T-cell (primary cell): ENCODE results near the gene ANAPC5. TPM values are rescaled to one million over a fixed set of nuclear protein-coding genes. Genes with fewer than 3 reads are reported as not detected.

ENCODE experiments used
- ATAC-seq, 4 experiments: fragments of 200-7000 bp in 3 of 4; fragments of 150-1000 bp in 1 of 4; cut with Tn5 transposase; replicated peaks in 1 of 4; 1 replicate in 3 of 4; 2 replicates in 1 of 4; pipeline ENCODE4 v1.10.0; 2021; ENCODE audit warnings: moderate library complexity in 3 of 4, mild to moderate bottlenecking in 2 of 4, moderate number of reproducible peaks in 1 of 4
- CTCF ChIA-PET, 2 donors: fragments of 300-600 bp; sonication (Branson Sonifier 250); formaldehyde crosslinking; loops; one replicate each; lab custom pipeline; 2022; ENCODE audit warnings: antibody characterized with exemption in 2 of 2; lab: Charles Lee
- POLR2A ChIA-PET, 2 donors: fragments of 300-600 bp; sonication (Branson Sonifier 250); formaldehyde crosslinking; loops; one replicate each; lab custom pipeline; 2022; ENCODE audit warnings: antibody characterized with exemption in 2 of 2; lab: Charles Lee
- DNase-seq, 35 experiments: peaks; one replicate each; pipeline versions ENCODE4 v3.0.0 to v3.0.0-alpha.2; 2013 to 2023
- H3K27ac ChIP-seq: one replicate; pipeline ENCODE4 v1.5.1; 2013; ENCODE audit warnings: low read length
- H3K27me3 ChIP-seq, 2 experiments: replicated peaks in 1 of 2; 1 replicate in 1 of 2; 2 replicates in 1 of 2; pipeline versions ENCODE4 v1.6.1 to v1.7.0; 2013; ENCODE audit warnings: low read length in 1 of 2, mixed read lengths in 1 of 2; ENCODE audit not compliant: control insufficient read depth in 2 of 2, insufficient read depth in 2 of 2; ENCODE audit errors: extremely low read depth in 1 of 2
- H3K36me3 ChIP-seq, 2 donors: 1 replicate in 1 of 2; 2 replicates in 1 of 2; pipeline versions ENCODE4 v1.6.1 to v1.7.0; 2013; ENCODE audit warnings: low read length in 1 of 2; ENCODE audit not compliant: control insufficient read depth in 2 of 2, insufficient read depth in 1 of 2; ENCODE audit errors: extremely low read depth in 1 of 2
- H3K4me1 ChIP-seq, 2 experiments: 1 replicate in 1 of 2; 2 replicates in 1 of 2; pipeline versions ENCODE4 v1.6.1 to v1.7.0; 2013; ENCODE audit warnings: low read length in 2 of 2, mixed read lengths in 1 of 2; ENCODE audit not compliant: insufficient read depth in 2 of 2, control insufficient read depth in 1 of 2; ENCODE audit errors: extremely low read depth in 1 of 2
- H3K4me3 ChIP-seq, 2 donors: 1 replicate in 1 of 2; 2 replicates in 1 of 2; pipeline versions ENCODE4 v1.5.1 to v1.7.0; 2013; ENCODE audit warnings: mild to moderate bottlenecking in 2 of 2, low read length in 1 of 2, moderate library complexity in 1 of 2; ENCODE audit not compliant: control insufficient read depth in 1 of 2; ENCODE audit errors: extremely low read depth in 1 of 2
- H3K9me3 ChIP-seq: 2 replicates; pipeline ENCODE4 v1.7.0; 2013
- H3K27ac Mint-ChIP-seq, 2 donors: one replicate each; pipeline ENCODE4 v1.8.0; 2020 to 2021; ENCODE audit warnings: mild to moderate bottlenecking in 2 of 2, mixed read lengths in 2 of 2
- H3K27me3 Mint-ChIP-seq, 2 donors: one replicate each; pipeline ENCODE4 v1.8.0; 2021 to 2022; ENCODE audit warnings: mixed read lengths in 2 of 2
- H3K36me3 Mint-ChIP-seq: one replicate; pipeline ENCODE4 v1.8.0; 2021; ENCODE audit warnings: mixed read lengths
- H3K4me1 Mint-ChIP-seq, 3 donors: one replicate each; pipeline ENCODE4 v1.8.0; 2020 to 2022; ENCODE audit warnings: mixed read lengths in 3 of 3, mild to moderate bottlenecking in 1 of 3
- H3K4me3 Mint-ChIP-seq, 3 donors: one replicate each; pipeline ENCODE4 v1.8.0; 2020 to 2022; ENCODE audit warnings: mild to moderate bottlenecking in 3 of 3, mixed read lengths in 3 of 3, moderate library complexity in 3 of 3
- H3K9me3 Mint-ChIP-seq, 3 donors: one replicate each; pipeline ENCODE4 v1.8.0; 2020 to 2022; ENCODE audit warnings: mixed read lengths in 3 of 3
- WGBS: methylation state at CpG from one replicate; pipeline ENCODE4 v1.1.5; 2013; ENCODE audit warnings: missing lambda C conversion rate; ENCODE audit not compliant: insufficient coverage; 5-methylcytosine and 5-hydroxymethylcytosine counted together
- total RNA-seq, 35 experiments: library from RNA in 6 of 35; stranded (reverse) in 6 of 35; fragments of 120-200 nt in 1 of 35; gene quantifications; one replicate each; pipeline versions ENCODE4 v1.2.1 to v1.2.4 and lab custom pipeline; 2013 to 2026

Gene ANAPC5
- total RNA-seq, 5 donors from 2014 or later (not counting 1 experiment from before 2014, with no cell fraction given), result 121 to 134 (median 126) TPM

DNA sequence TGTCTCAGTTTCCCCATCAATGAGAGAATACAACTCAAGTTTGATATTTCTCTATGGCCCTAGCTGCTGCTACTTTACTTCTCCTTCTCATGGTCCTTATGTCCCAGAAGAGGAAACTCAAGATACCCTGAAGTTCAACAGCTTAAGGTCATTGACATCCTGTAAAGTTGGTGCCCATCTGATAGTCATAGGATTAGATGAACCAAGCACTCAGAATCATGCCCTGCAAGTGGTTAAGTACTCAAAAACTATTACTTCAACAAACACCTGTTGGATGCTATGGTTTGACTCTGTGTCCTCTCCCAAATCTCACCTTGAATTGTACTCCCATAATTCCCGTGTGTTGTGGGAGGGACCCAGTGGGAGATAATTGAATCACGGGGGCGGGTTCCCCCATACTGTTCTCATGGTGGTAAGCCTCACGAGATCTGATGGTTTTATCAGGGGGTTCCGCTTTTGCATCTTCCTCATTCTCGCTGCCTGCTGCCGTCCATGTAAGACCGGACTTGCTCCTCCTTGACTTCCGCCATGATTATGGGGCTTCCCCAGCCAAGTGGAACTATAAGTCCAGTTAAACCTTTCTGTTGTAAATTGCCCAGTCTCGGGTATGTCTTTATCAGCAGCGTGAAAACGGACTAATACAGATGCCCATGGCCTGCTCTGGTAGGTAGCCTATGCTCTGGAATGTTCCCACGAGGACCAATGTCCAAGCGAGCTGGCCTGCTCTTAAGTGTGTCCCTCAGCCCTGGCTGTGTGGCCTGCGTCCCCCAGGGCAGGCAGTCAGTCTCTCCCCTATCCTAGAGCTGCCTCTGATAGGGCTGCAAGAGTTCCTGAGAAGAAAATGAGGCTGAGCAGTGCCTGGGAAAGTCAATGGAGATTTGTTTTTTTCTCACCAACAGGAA lies 73.8 kb downstream of the ANAPC5 start:
- H3K27ac Mint-ChIP-seq, result no peak overlapping the region
- Histone ChIP-seq H3K9me3 (no peaks in the 10 kb centered on the region), H3K4me3 (no peak overlapping the region), H3K27me3 (no peaks in the 10 kb centered on the region), H3K4me1 (no peaks in the 10 kb centered on the region), H3K27ac (no peak overlapping the region), H3K36me3 (peaks cover 5 to 6% of the 10 kb centered on the region in 2 donors)
- ChIA-PET CTCF (no interaction called here), POLR2A (no interaction called here)
- peaks cover 19% of the 10 kb centered on the region for H3K36me3 Mint-ChIP-seq
- ATAC-seq, result no peak
- H3K4me3 Mint-ChIP-seq, result no peak overlapping the region
- no peaks in the 10 kb centered on the region for H3K4me1 Mint-ChIP-seq
- peak in 1 of 35 experiments; percentile 32 for DNase-seq
- no peaks in the 10 kb centered on the region for H3K9me3 Mint-ChIP-seq
- H3K27me3 Mint-ChIP-seq, result no peaks in the 10 kb centered on the region
- 96% methylated on average over 11 of the region's 15 CpGs for WGBS

- Mint-ChIP-seq H3K27ac (no peak overlapping the region), H3K4me3 (no peak overlapping the region), H3K27me3 (no peaks in the 10 kb centered on the region), H3K36me3 (peaks cover 24% of the 10 kb centered on the region), H3K4me1 (no peaks in the 10 kb centered on the region), H3K9me3 (no peaks in the 10 kb centered on the region)
- Histone ChIP-seq H3K4me1 (no peaks in the 10 kb centered on the region), H3K27ac (no peak overlapping the region), H3K27me3 (no peaks in the 10 kb centered on the region), H3K9me3 (no peaks in the 10 kb centered on the region), H3K4me3 (no peak overlapping the region), H3K36me3 (peaks cover 7 to 10% of the 10 kb centered on the region in 2 donors)
- WGBS, result 100% methylated on average over 2 of the region's 6 CpGs
- CTCF ChIA-PET, result no interaction called here
- ATAC-seq (no peak), DNase-seq (no peak)
- POLR2A ChIA-PET, result no interaction called here
These were observed 74.8 kb downstream of the ANAPC5 start for GRCh38 chr12:121277374-121277759.

DNA sequence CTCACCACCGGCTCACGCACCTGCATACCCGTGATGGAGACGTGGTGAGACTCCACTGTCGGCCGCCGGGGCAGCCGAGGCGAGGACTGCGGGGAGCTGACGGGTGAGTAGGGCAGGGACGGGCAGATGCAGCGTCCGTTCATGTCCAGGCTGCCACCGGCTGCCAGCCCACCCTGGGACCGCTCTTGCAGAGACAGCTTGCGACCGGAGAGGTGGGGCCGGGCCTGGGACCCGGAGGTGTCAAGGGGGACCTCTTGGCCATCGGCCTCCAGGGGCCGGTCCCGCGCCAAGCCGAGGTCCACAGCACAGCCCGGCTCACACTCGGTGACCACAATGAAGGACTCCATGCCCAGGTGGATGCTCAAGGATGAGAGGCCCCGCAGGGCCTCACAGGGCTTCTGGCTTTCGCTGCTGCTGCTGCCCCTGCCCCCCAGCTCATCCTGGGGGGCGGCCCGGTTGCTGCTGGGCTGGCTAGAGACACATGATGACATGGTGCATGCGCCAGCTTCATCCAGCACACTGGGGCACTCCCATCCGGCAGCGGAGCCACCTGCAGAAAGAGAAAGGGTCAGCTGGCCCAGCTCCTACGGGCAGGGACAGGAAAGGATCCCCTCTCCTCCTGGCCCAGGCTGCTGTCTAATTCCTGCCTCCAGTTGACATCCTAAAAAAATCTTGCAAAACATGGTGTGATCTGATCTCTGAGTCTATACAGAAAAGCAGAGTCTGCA lies 78.0 kb downstream of the ANAPC5 start:
- H3K27ac Mint-ChIP-seq, result no peak overlapping the region
- H3K4me3 Mint-ChIP-seq, result no peak overlapping the region
- peaks cover 10 to 15% of the 10 kb centered on the region in 2 donors for H3K36me3 ChIP-seq

DNA sequence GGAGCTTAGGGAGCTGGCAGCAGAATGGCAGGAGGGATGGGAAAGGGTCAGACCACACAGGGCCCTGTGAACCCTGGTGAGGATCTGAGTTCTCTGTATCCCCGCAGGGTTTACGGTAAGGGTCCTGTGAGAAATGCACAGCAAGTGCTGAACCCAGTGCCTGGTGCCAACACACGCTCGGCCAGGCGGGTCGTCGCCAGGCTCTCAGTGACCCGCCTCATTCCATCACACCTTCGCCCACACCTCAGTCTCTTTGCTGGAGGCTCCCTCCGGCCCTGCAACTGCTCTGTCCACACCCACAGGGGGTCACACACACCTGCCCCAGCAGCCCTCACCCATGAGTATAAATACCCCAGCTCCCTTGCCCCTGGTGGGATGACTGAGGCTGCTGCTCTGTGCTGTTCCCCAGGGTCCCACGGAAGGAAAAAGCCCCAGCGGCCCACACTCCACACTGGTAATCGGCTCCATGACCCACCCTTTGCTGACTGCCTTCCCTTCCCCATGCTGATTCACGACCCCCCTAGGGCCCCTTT lies 78.8 kb downstream of the ANAPC5 start:
- H3K36me3 ChIP-seq, result peaks cover 15 to 22% of the 10 kb centered on the region in 2 donors
- ChIA-PET POLR2A (interaction anchor here in 1 of 2 donors (0.6 kb wide), 1 partner anchor 22 kb away, joined by 6 read pairs; no protein-coding TSS in a partner anchor), CTCF (no interaction called here)
- Mint-ChIP-seq H3K27me3 (no peaks in the 10 kb centered on the region), H3K9me3 (no peaks in the 10 kb centered on the region), H3K4me1 (no peaks in the 10 kb centered on the region), H3K27ac (no peak overlapping the region), H3K4me3 (no peak overlapping the region), H3K36me3 (peaks cover 34% of the 10 kb centered on the region)
- no peak for ATAC-seq
- H3K4me1 ChIP-seq, result no peaks in the 10 kb centered on the region
- no peak for DNase-seq
- H3K9me3 ChIP-seq, result no peaks in the 10 kb centered on the region
- no peak overlapping the region for H3K4me3 ChIP-seq
- no peak overlapping the region for H3K27ac ChIP-seq
- 97% methylated on average over 14 of the region's 14 CpGs for WGBS
- H3K27me3 ChIP-seq, result no peaks in the 10 kb centered on the region

More for the DNA sequence above, 78.0 kb downstream of the ANAPC5 start:
- Mint-ChIP-seq H3K27me3 (no peaks in the 10 kb centered on the region), H3K9me3 (no peaks in the 10 kb centered on the region), H3K4me1 (no peaks in the 10 kb centered on the region), H3K36me3 (peaks cover 35% of the 10 kb centered on the region)
- Histone ChIP-seq H3K4me1 (no peaks in the 10 kb centered on the region), H3K4me3 (no peak overlapping the region), H3K27ac (no peak overlapping the region), H3K27me3 (no peaks in the 10 kb centered on the region), H3K9me3 (no peaks in the 10 kb centered on the region)
- ChIA-PET CTCF (no interaction called here), POLR2A (interaction anchor here in 1 of 2 donors (0.6 kb wide), 2 partner anchors 22 to 41 kb away, joined by 6 read pairs; no protein-coding TSS in a partner anchor)
- 97% methylated on average over 32 of the region's 35 CpGs for WGBS
- DNase-seq (no peak), ATAC-seq (no peak)

- WGBS, result no CpG with 5 or more reads among the region's 1 CpG
These were observed 84.4 kb downstream of the ANAPC5 start for GRCh38 chr12:121267822-121268221.

GRCh38 chr12:121264951-121265515 lies 87.2 kb downstream of the ANAPC5 start:
- no peaks in the 10 kb centered on the region for H3K9me3 Mint-ChIP-seq
- Histone ChIP-seq H3K36me3 (peaks cover 18 to 41% of the 10 kb centered on the region in 2 donors), H3K4me3 (no peak overlapping the region), H3K9me3 (no peaks in the 10 kb centered on the region), H3K27me3 (no peaks in the 10 kb centered on the region), H3K4me1 (no peaks in the 10 kb centered on the region), H3K27ac (no peak overlapping the region)
- H3K27me3 Mint-ChIP-seq, result no peaks in the 10 kb centered on the region
- no peak overlapping the region for H3K4me3 Mint-ChIP-seq
- no peak for ATAC-seq
- peaks cover 44% of the 10 kb centered on the region for H3K36me3 Mint-ChIP-seq
- DNase-seq, result no peak
- H3K4me1 Mint-ChIP-seq, result no peaks in the 10 kb centered on the region
- WGBS, result 100% methylated on average over 6 of the region's 10 CpGs
- no peak overlapping the region for H3K27ac Mint-ChIP-seq
- ChIA-PET POLR2A (no interaction called here), CTCF (no interaction called here)

More at GRCh38 chr12:121267822-121268221, 84.4 kb downstream of the ANAPC5 start:
- Histone ChIP-seq H3K9me3 (no peaks in the 10 kb centered on the region), H3K27ac (no peak overlapping the region), H3K27me3 (no peaks in the 10 kb centered on the region), H3K4me1 (no peaks in the 10 kb centered on the region), H3K36me3 (peaks cover 22 to 27% of the 10 kb centered on the region in 2 donors), H3K4me3 (no peak overlapping the region)
- Mint-ChIP-seq H3K36me3 (peaks cover 35% of the 10 kb centered on the region), H3K27ac (no peak overlapping the region), H3K4me1 (no peaks in the 10 kb centered on the region), H3K27me3 (no peaks in the 10 kb centered on the region), H3K9me3 (no peaks in the 10 kb centered on the region), H3K4me3 (no peak overlapping the region)
- CTCF ChIA-PET, result no interaction called here
- ATAC-seq (no peak), DNase-seq (no peak)
- POLR2A ChIA-PET, result no interaction called here
